ENCODE results near the gene KCNH1.

DNA sequence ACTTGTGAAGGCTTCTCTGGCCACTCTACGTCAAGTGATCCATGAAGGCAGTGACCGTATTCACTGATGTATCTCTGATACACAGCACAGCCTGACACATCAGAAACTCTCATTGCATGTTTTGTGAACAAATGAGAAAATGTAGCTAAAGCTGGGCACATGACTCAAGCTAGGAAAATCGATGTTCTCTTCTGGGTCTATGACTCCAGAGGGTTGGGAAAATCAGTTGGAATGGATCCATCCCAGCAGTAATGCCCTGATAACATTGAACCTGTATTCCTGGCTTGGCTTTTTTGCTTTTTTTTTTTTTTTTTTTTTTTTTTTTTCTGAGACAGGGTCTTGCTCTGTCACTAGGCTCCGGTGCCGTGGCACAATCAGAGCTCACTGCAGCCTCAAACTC is 395.7 kb downstream of the KCNH1 start:
- TF ChIP-seq RAD21 (IDR thresholded peaks at IDR 0.05; ENCODE audit: low read length) (no peak), MXI1 (IDR thresholded peaks at IDR 0.05; ENCODE audit: low read depth, low read length) (no peak)
- TF ChIP-seq, protein P1, sequence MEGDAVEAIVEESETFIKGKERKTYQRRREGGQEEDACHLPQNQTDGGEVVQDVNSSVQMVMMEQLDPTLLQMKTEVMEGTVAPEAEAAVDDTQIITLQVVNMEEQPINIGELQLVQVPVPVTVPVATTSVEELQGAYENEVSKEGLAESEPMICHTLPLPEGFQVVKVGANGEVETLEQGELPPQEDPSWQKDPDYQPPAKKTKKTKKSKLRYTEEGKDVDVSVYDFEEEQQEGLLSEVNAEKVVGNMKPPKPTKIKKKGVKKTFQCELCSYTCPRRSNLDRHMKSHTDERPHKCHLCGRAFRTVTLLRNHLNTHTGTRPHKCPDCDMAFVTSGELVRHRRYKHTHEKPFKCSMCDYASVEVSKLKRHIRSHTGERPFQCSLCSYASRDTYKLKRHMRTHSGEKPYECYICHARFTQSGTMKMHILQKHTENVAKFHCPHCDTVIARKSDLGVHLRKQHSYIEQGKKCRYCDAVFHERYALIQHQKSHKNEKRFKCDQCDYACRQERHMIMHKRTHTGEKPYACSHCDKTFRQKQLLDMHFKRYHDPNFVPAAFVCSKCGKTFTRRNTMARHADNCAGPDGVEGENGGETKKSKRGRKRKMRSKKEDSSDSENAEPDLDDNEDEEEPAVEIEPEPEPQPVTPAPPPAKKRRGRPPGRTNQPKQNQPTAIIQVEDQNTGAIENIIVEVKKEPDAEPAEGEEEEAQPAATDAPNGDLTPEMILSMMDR (IDR thresholded peaks at IDR 0.05), result no peak
